Nephron (organoid): ENCODE data around the gene ASPDH.

ENCODE experiments used
- H3K27ac Mint-ChIP-seq, 3 experiments: 2 replicates each; pipeline ENCODE4 v1.8.0; 2020; ENCODE audit warnings: mixed read lengths in 3 of 3, mild to moderate bottlenecking in 2 of 3, moderate library complexity in 1 of 3
- H3K27me3 Mint-ChIP-seq: 2 replicates; pipeline ENCODE4 v1.8.0; 2021; ENCODE audit warnings: low read depth, mild to moderate bottlenecking, moderate library complexity, mixed read lengths
- H3K36me3 Mint-ChIP-seq: 2 replicates; pipeline ENCODE4 v1.8.0; 2020; ENCODE audit warnings: low read depth, mixed read lengths
- H3K4me1 Mint-ChIP-seq: 2 replicates; pipeline ENCODE4 v1.8.0; 2020; ENCODE audit warnings: mixed read lengths
- H3K4me3 Mint-ChIP-seq, 3 experiments: 2 replicates each; pipeline ENCODE4 v1.8.0; 2020; ENCODE audit warnings: mild to moderate bottlenecking in 3 of 3, mixed read lengths in 3 of 3, moderate library complexity in 2 of 3
- H3K9me3 Mint-ChIP-seq: 2 replicates; pipeline ENCODE4 v1.8.0; 2020; ENCODE audit warnings: mixed read lengths
- TF ChIP-seq, protein P1 (sequence below), 3 experiments: fragments of 200-600 bp; sonication (generic); IDR thresholded peaks; one replicate each; pipeline ENCODE4 v1.5.0; 2021; ENCODE audit warnings: antibody characterized with exemption in 3 of 3; ENCODE audit not compliant: unreplicated experiment in 3 of 3

The ASPDH gene

DNA sequence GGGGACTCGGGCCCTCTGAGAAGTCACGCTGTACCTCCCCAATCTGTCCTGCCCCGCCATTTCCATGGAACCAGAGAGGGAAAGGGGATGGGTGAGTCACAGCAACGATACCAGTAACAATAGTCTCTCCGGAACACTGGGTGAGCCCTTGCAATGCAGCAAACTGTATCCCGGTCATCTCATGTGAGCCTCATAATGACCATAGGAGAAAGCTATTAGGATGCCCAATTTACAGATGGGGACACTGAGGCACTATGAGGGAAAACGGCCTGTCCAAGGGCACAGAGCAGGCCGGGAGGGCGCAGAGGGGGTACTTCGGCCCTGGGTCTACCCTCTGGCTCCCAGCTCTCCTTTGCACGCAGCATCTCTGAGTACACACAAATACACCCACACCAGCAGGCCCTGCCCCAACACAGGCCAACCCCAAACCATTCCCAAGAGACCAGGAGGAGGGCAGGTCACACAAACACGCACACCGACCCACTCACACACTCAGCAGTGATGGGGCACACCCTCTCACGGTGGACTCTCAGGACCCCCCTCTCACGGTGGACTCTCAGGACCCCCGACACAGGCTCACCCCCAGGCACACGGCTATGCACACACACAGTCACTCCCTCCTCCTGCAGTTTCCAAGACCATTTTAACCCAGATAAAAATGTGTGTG, 36.3 kb upstream of the ASPDH start:
- Mint-ChIP-seq H3K9me3 (no peaks in the 10 kb centered on the region), H3K27ac (peak overlapping the region in 2 of 3 experiments; percentile 34 to 45), H3K36me3 (peaks cover 10% of the 10 kb centered on the region), H3K27me3 (peaks cover 27% of the 10 kb centered on the region), H3K4me1 (peaks cover 16% of the 10 kb centered on the region), H3K4me3 (peak overlapping the region; percentile 81 to 84 (median 84))
- TF ChIP-seq, protein P1, sequence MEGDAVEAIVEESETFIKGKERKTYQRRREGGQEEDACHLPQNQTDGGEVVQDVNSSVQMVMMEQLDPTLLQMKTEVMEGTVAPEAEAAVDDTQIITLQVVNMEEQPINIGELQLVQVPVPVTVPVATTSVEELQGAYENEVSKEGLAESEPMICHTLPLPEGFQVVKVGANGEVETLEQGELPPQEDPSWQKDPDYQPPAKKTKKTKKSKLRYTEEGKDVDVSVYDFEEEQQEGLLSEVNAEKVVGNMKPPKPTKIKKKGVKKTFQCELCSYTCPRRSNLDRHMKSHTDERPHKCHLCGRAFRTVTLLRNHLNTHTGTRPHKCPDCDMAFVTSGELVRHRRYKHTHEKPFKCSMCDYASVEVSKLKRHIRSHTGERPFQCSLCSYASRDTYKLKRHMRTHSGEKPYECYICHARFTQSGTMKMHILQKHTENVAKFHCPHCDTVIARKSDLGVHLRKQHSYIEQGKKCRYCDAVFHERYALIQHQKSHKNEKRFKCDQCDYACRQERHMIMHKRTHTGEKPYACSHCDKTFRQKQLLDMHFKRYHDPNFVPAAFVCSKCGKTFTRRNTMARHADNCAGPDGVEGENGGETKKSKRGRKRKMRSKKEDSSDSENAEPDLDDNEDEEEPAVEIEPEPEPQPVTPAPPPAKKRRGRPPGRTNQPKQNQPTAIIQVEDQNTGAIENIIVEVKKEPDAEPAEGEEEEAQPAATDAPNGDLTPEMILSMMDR (IDR thresholded peaks at IDR 0.05; ENCODE audit: unreplicated experiment in 3 of 3), result no peak

- no peak overlapping the region for H3K27ac Mint-ChIP-seq
- H3K9me3 Mint-ChIP-seq, result no peaks in the 10 kb centered on the region
- peaks cover 10% of the 10 kb centered on the region for H3K36me3 Mint-ChIP-seq
- TF ChIP-seq, protein P1 (IDR thresholded peaks at IDR 0.05; ENCODE audit: unreplicated experiment in 3 of 3), result no peak
- peak overlapping the region in 2 of 3 experiments; percentile 32 to 50 for H3K4me3 Mint-ChIP-seq
- H3K4me1 Mint-ChIP-seq, result peaks cover 16% of the 10 kb centered on the region
- peaks cover 25% of the 10 kb centered on the region for H3K27me3 Mint-ChIP-seq
Observed at GRCh38 chr19:50549059-50549926, 35.6 kb upstream of the ASPDH start.

DNA sequence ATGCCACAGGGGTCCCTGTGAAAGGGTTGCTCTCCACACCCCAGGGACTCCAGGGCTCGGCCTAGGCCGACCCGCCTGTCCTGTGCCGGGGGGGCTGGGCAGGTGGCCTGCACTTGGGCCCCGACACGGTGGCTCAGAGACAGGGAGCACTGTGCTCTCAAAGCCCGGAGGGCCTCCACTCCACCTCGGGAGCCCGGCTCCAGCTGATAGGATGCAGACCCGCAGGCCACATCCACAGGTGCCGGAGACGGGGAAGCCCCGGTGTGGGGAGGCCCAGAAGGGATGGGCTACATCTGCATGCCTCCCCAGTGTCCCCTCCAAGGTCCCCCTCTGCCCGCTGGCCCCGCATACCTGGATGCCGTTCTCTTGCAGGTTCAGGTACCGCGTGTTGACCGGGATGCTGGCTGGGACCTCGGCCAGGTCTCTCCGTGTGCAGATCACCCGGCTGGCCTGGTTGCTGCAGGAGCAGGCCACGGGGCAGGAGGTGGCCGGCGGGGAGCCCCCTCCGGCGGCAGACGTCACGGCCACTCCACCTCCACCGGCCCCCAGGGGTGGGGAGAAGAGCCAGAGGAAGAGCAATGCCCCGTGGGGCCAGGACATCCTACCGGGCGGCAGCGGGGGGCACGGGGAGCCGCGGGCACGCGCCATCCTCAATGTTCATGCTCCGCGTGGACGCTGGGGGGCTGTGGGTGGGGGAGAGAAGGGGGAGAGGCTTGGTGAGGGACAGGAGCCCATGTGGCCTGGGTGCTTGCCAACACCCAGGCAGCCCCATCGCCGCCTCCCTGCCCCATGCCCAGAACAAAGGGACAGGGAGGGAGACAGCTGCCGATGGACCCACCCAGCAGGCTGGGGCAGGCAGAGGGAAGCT, 34.7 kb upstream of the ASPDH start:
- Mint-ChIP-seq H3K27me3 (peaks cover 21% of the 10 kb centered on the region), H3K36me3 (peaks cover 10% of the 10 kb centered on the region), H3K4me1 (peaks cover 16% of the 10 kb centered on the region), H3K4me3 (no peak overlapping the region), H3K27ac (no peak overlapping the region), H3K9me3 (no peaks in the 10 kb centered on the region)
- TF ChIP-seq, protein P1 (IDR thresholded peaks at IDR 0.05; ENCODE audit: unreplicated experiment in 3 of 3), result no peak

DNA sequence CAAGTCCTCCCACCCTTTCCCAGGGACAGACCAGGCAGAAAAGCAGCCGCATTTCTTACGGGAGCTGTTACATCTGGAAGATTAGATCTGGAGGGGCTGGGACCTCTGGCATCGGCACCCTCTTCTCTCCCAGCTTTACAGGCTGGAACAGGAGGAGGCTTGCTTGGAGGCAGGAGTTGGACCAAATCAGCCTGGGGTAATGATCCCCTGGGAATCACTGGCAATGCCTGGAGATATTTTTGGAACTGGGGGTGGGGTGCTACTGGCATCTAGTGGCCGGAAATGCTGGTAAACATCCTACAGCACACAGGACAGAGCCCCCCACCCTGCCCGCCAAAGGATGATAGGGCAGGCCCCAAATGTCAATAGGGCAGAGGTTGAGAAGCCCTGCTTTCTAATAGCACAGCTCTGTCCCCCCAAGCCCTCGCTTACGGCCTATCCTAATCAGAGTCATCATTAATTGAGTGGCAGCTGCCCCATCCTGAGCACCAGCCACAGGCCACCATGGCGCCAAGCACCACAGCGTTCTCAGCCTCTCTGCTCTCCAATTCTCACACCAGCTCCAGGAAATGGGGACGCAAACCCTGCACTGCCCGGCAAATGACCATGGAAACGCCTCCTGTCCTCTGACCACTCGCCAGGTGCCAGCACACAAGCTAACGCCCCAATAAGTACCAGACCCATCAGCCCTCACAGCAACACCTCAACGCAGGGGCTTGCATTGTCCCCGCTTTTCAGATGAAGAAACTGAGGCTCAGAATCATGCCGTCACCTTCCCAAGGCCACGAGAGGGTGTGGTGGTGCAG, 33.9 kb upstream of the ASPDH start:
- Mint-ChIP-seq H3K4me1 (peaks cover 16% of the 10 kb centered on the region), H3K36me3 (peaks cover 17% of the 10 kb centered on the region), H3K4me3 (peak overlapping the region in 1 of 3 experiments; percentile 48), H3K27me3 (peaks cover 12% of the 10 kb centered on the region), H3K9me3 (no peaks in the 10 kb centered on the region), H3K27ac (no peak overlapping the region)
- TF ChIP-seq, protein P1 (IDR thresholded peaks at IDR 0.05; ENCODE audit: unreplicated experiment in 3 of 3), result no peak

GRCh38 chr19:50546527-50547221, 33.0 kb upstream of the ASPDH start:
- no peaks in the 10 kb centered on the region for H3K9me3 Mint-ChIP-seq
- peaks cover 9% of the 10 kb centered on the region for H3K27me3 Mint-ChIP-seq
- H3K27ac Mint-ChIP-seq, result no peak overlapping the region
- no peak overlapping the region for H3K4me3 Mint-ChIP-seq
- peaks cover 20% of the 10 kb centered on the region for H3K36me3 Mint-ChIP-seq
- H3K4me1 Mint-ChIP-seq, result peaks cover 10% of the 10 kb centered on the region
- TF ChIP-seq, protein P1 (IDR thresholded peaks at IDR 0.05; ENCODE audit: unreplicated experiment in 3 of 3), result no peak
